H1 (cell line): ENCODE results near the gene CEMIP2. TPM values are rescaled to one million over a fixed set of nuclear protein-coding genes. Genes with fewer than 3 reads are reported as not detected.

Experiments
- CTCF ChIA-PET: fragments of 300-600 bp; sonication (Branson Sonifier 250); formaldehyde crosslinking; loops from one replicate; lab custom pipeline; 2021; ENCODE audit not compliant: partially characterized antibody; lab: Charles Lee
- POLR2A ChIA-PET: fragments of 300-600 bp; sonication (Branson Sonifier 250); formaldehyde crosslinking; loops from one replicate; lab custom pipeline; 2021; ENCODE audit warnings: inconsistent platforms; ENCODE audit not compliant: partially characterized antibody; lab: Charles Lee
- DNase-seq, 2 experiments: peaks; one replicate each; pipeline versions ENCODE4 v3.0.0 to v3.0.0-alpha.2; 2010 to 2022; ENCODE audit warnings: low spot score in 2 of 2, low read depth in 1 of 2, mixed read lengths in 1 of 2
- FAIRE-seq: peaks from 2 replicates; lab custom pipeline; 2011; peaks lifted over from hg19 to GRCh38; lab: Jason Lieb, UNC
- H2AFZ ChIP-seq: 2 replicates; pipeline ENCODE4 v1.8.1; 2012; ENCODE audit warnings: low read length, inconsistent platforms
- H2AK5ac ChIP-seq: 2 replicates; pipeline ENCODE4 v1.6.1; 2013; ENCODE audit warnings: low read depth, low read length
- H2BK120ac ChIP-seq: replicated peaks from 2 replicates; pipeline ENCODE3; 2013; ENCODE audit warnings: low read depth, low read length, inconsistent platforms
- H2BK12ac ChIP-seq: 2 replicates; pipeline ENCODE4 v1.6.1; 2013; ENCODE audit warnings: low read depth, low read length
- H2BK15ac ChIP-seq: 2 replicates; pipeline ENCODE4 v1.6.1; 2013; ENCODE audit warnings: low read length
- H2BK20ac ChIP-seq: 2 replicates; pipeline ENCODE4 v1.6.1; 2013; ENCODE audit warnings: low read length
- H2BK5ac ChIP-seq: 2 replicates; pipeline ENCODE4 v1.6.1; 2013; ENCODE audit warnings: low read depth, low read length
- H3K14ac ChIP-seq: 2 replicates; pipeline ENCODE4 v1.6.1; 2013; ENCODE audit warnings: inconsistent platforms; ENCODE audit not compliant: insufficient read length
- H3K18ac ChIP-seq: 2 replicates; pipeline ENCODE4 v1.6.1; 2013; ENCODE audit warnings: low read length; ENCODE audit errors: extremely low read depth
- H3K23ac ChIP-seq: 2 replicates; pipeline ENCODE4 v1.6.1; 2013; ENCODE audit warnings: inconsistent platforms; ENCODE audit not compliant: insufficient read length
- H3K23me2 ChIP-seq: 2 replicates; pipeline ENCODE4 v1.6.1; 2013; ENCODE audit warnings: low read depth, low read length
- H3K27ac ChIP-seq: 2 replicates; pipeline ENCODE4 v1.6.1; 2011; ENCODE audit warnings: low read depth, low read length, inconsistent platforms
- H3K27me3 ChIP-seq, 4 experiments: replicated peaks in 1 of 4; 1 replicate in 1 of 4; 2 replicates in 3 of 4; pipeline versions ENCODE4 v1.6.1 to v1.8.1; 2011 to 2013; ENCODE audit warnings: low read length in 3 of 4, mild to moderate bottlenecking in 3 of 4, inconsistent platforms in 2 of 4, mixed read lengths in 2 of 4, moderate library complexity in 1 of 4; ENCODE audit not compliant: control insufficient read depth in 3 of 4, insufficient read depth in 3 of 4; ENCODE audit errors: extremely low read depth in 1 of 4
- H3K36me3 ChIP-seq, 4 experiments: 2 replicates each; pipeline versions ENCODE4 v1.6.1 to v1.8.1; 2011 to 2013; ENCODE audit warnings: mild to moderate bottlenecking in 4 of 4, low read length in 3 of 4, moderate library complexity in 2 of 4, control low read depth in 1 of 4, inconsistent platforms in 1 of 4; ENCODE audit not compliant: insufficient read depth in 4 of 4, control insufficient read depth in 2 of 4
- H3K4ac ChIP-seq: replicated peaks from 2 replicates; pipeline ENCODE3; 2013; ENCODE audit warnings: low read length, low read depth, mixed read lengths, inconsistent platforms; ENCODE audit not compliant: insufficient read length
- H3K4me1 ChIP-seq, 4 experiments: replicated peaks in 1 of 4; 1 replicate in 1 of 4; 2 replicates in 3 of 4; pipeline versions ENCODE4 v1.6.1 to v1.8.1; 2011 to 2013; ENCODE audit warnings: low read length in 3 of 4, inconsistent platforms in 2 of 4, mixed read lengths in 1 of 4; ENCODE audit not compliant: insufficient read depth in 4 of 4, control insufficient read depth in 3 of 4
- H3K4me2 ChIP-seq, 2 experiments: 2 replicates each; pipeline versions ENCODE4 v1.6.1 to v1.8.1; 2011 to 2013; ENCODE audit warnings: low read depth in 2 of 2, low read length in 2 of 2, control low read depth in 1 of 2, inconsistent platforms in 1 of 2, mild to moderate bottlenecking in 1 of 2; ENCODE audit not compliant: insufficient read depth in 1 of 2
- H3K4me3 ChIP-seq, 4 experiments: fragments of 200-600, 300-600 bp in 1 of 4; sonication (generic), shearing (Covaris generic), sonication (Bioruptor Twin) in 1 of 4; 2 replicates each; pipeline versions ENCODE4 v1.5.1 to v1.8.1; 2011 to 2016; ENCODE audit warnings: low read length in 4 of 4, low read depth in 3 of 4, control low read depth in 2 of 4, inconsistent platforms in 2 of 4, mild to moderate bottlenecking in 2 of 4, mixed read lengths in 1 of 4, moderate library complexity in 1 of 4; ENCODE audit not compliant: insufficient read depth in 2 of 4; ENCODE audit errors: extremely low read depth in 1 of 4
- H3K56ac ChIP-seq: replicated peaks from 2 replicates; pipeline ENCODE3; 2013; ENCODE audit warnings: low read depth, mild to moderate bottlenecking, mixed read lengths, low read length, inconsistent platforms; ENCODE audit not compliant: insufficient read length
- H3K79me1 ChIP-seq: 2 replicates; pipeline ENCODE4 v1.6.1; 2013; ENCODE audit warnings: low read depth, low read length, control low read depth
- H3K79me2 ChIP-seq, 2 experiments: 2 replicates each; pipeline versions ENCODE4 v1.6.1 to v1.8.1; 2012 to 2013; ENCODE audit warnings: low read length in 2 of 2, mild to moderate bottlenecking in 2 of 2, inconsistent platforms in 1 of 2; ENCODE audit not compliant: insufficient read depth in 2 of 2, control insufficient read depth in 1 of 2
- H3K9ac ChIP-seq, 4 experiments: replicated peaks in 1 of 4; 1 replicate in 1 of 4; 2 replicates in 3 of 4; pipeline versions ENCODE4 v1.6.1 to v1.8.1; 2011 to 2013; ENCODE audit warnings: low read depth in 3 of 4, low read length in 3 of 4, control low read depth in 2 of 4, mild to moderate bottlenecking in 2 of 4, moderate library complexity in 2 of 4, inconsistent platforms in 1 of 4; ENCODE audit errors: extremely low read depth in 1 of 4
- H3K9me3 ChIP-seq, 2 experiments: 2 replicates each; pipeline versions ENCODE4 v1.6.1 to v1.8.1; 2012 to 2013; ENCODE audit warnings: mild to moderate bottlenecking in 2 of 2, moderate library complexity in 2 of 2, control low read depth in 1 of 2, inconsistent platforms in 1 of 2, low read depth in 1 of 2, low read length in 1 of 2, mixed read lengths in 1 of 2; ENCODE audit not compliant: insufficient read depth in 2 of 2
- H4K20me1 ChIP-seq, 2 experiments: replicated peaks in 1 of 2; 2 replicates each; pipeline versions ENCODE3 to v1.8.1; 2011 to 2013; ENCODE audit warnings: inconsistent platforms in 2 of 2, low read length in 2 of 2, mild to moderate bottlenecking in 1 of 2; ENCODE audit not compliant: insufficient read depth in 2 of 2, control insufficient read depth in 1 of 2
- H4K5ac ChIP-seq: 2 replicates; pipeline ENCODE4 v1.6.1; 2013; ENCODE audit warnings: low read length, low read depth, mixed read lengths, inconsistent platforms; ENCODE audit not compliant: insufficient read length
- H4K8ac ChIP-seq: 2 replicates; pipeline ENCODE4 v1.8.0; 2013; ENCODE audit warnings: mild to moderate bottlenecking, moderate library complexity, low read length, inconsistent platforms; ENCODE audit not compliant: insufficient read depth; ENCODE audit errors: extremely low read depth
- H4K91ac ChIP-seq: replicated peaks from 2 replicates; pipeline ENCODE3; 2013; ENCODE audit warnings: low read length, mixed read lengths, inconsistent platforms; ENCODE audit not compliant: insufficient read length
- ASH2L ChIP-seq: fragments of 200-600, 300-600 bp; sonication (generic); IDR thresholded peaks from one replicate; pipeline ENCODE4 v1.7.1; 2017; ENCODE audit warnings: low read length
- JUND ChIP-seq: IDR thresholded peaks from 2 replicates; pipeline ENCODE4 v1.6.1; 2011; ENCODE audit warnings: mild to moderate bottlenecking, improper control_type of control experiment, low read length
- POLR2AphosphoS5 ChIP-seq: IDR thresholded peaks from 2 replicates; pipeline ENCODE4 v1.6.1; 2011; ENCODE audit warnings: low read depth, low read length
- RNF2 ChIP-seq: fragments of 200-900, 300-1000 bp; sonication (generic); IDR thresholded peaks from 2 replicates; pipeline ENCODE4 v1.7.1; 2016; ENCODE audit warnings: borderline replicate concordance, low read depth, mild to moderate bottlenecking, antibody characterized with exemption, low read length; ENCODE audit not compliant: poor library complexity, severe bottlenecking; ENCODE audit errors: missing control alignments
- TBP ChIP-seq: IDR thresholded peaks from 2 replicates; pipeline ENCODE4 v1.6.1; 2011; ENCODE audit warnings: low read depth, low read length, improper control_type of control experiment
- YY1 ChIP-seq: IDR thresholded peaks from 2 replicates; pipeline ENCODE4 v1.6.1; 2011; ENCODE audit warnings: low read depth, mild to moderate bottlenecking, low read length
- ZNF274 ChIP-seq: IDR thresholded peaks from 2 replicates; pipeline ENCODE4 v1.7.0; 2012; ENCODE audit warnings: low read length, borderline replicate concordance; ENCODE audit errors: extremely low read depth
- WGBS, 2 experiments: shearing (Covaris generic) in 1 of 2; methylation state at CpG; one replicate each; pipeline versions ENCODE4 v1.1.6 to v1.1.7; 2013 to 2015; ENCODE audit warnings: low lambda C conversion rate in 2 of 2, mixed read lengths in 2 of 2, inconsistent platforms in 1 of 2, low coverage in 1 of 2, missing lambda C conversion rate in 1 of 2; ENCODE audit not compliant: insufficient replicate concordance in 2 of 2, insufficient coverage in 1 of 2, insufficient read length in 1 of 2; ENCODE audit errors: extremely low coverage in 1 of 2, missing lambda C conversion rate in 1 of 2; 5-methylcytosine and 5-hydroxymethylcytosine counted together
- polyA plus RNA-seq, 7 experiments: library from polyadenylated mRNA; depleted of rRNA in 3 of 7; stranded (reverse) in 5 of 7; unstranded in 2 of 7; fragments of >200 nt in 5 of 7; fragments of 200-250 nt in 2 of 7; gene quantifications; 1 replicate in 5 of 7; 2 replicates in 1 of 7; 4 replicates in 1 of 7; pipeline versions ENCODE4 v1.2.1 to v1.2.3, GENCODE V29; 2011 to 2013; ENCODE audit warnings: missing spikeins in 2 of 7, mixed read lengths in 2 of 7
- total RNA-seq: library from RNA; stranded (reverse); fragmentation: NEBNext Ultra II Directional; extraction: Animal tissue kit (Norgen Biotek cat#: 25700); gene quantifications from 2 replicates; pipeline ENCODE4 v1.2.1, GENCODE V29; 2021

Gene CEMIP2
- total and polyA plus RNA-seq, 2 of the 8 experiments (the other 6 are each of a cell fraction or from before 2014, with no cell fraction given): 25.2 to 52.1 TPM

- H3K79me2 ChIP-seq: no peaks in the 10 kb centered on the region
- no peaks in the 10 kb centered on the region for H3K9me3 ChIP-seq
- H4K5ac ChIP-seq: no peak overlapping the region
- peaks cover 8 to 41% (median 20%) of the 10 kb centered on the region in 4 experiments; a peak in 7 of 8 replicates for H3K36me3 ChIP-seq
- H3K4me3 ChIP-seq: no peak overlapping the region
- H3K4ac ChIP-seq: no peak overlapping the region
- ChIA-PET POLR2A (interaction anchor here (0.6 to 3.4 kb wide), 5 partner anchors 10 to 124 kb away, joined by 3 to 14 read pairs (median 3); partner anchors contain the start of gene CEMIP2), CTCF (interaction anchor here (1.0 to 3.3 kb wide), 4 partner anchors 29 to 83 kb away, joined by 3 to 17 read pairs (median 5); no protein-coding TSS in a partner anchor)
- H2AK5ac ChIP-seq: no peak overlapping the region
- no peaks in the 10 kb centered on the region for H3K23me2 ChIP-seq
- H2BK120ac ChIP-seq: no peak overlapping the region
- 85% methylated on average over 7 of the region's 7 CpGs; no CpG with 5 or more reads in 1 of the 2 experiments for WGBS, 2 experiments
- H2AFZ ChIP-seq: no peak overlapping the region
- DNase-seq (no peak), FAIRE-seq (no peak)
- peaks cover 0 to 8% (median 5%) of the 10 kb centered on the region in 4 experiments; a peak in 5 of 7 replicates for H3K4me1 ChIP-seq
- H2BK5ac ChIP-seq: no peak overlapping the region
- no peak overlapping the region for H3K9ac ChIP-seq
- H3K18ac ChIP-seq: no peak overlapping the region
- H3K27me3 ChIP-seq: no peaks in the 10 kb centered on the region
- H3K4me2 ChIP-seq: no peak overlapping the region
- H3K14ac ChIP-seq: no peak overlapping the region
- peaks cover 4% of the 10 kb centered on the region; the same call in 1 of the 2 replicates for H3K79me1 ChIP-seq
- H3K27ac ChIP-seq: no peak overlapping the region
- TF ChIP-seq JUND: no peak
- no peak for TF ChIP-seq POLR2AphosphoS5
- TF ChIP-seq YY1: no peak
- no peak for TF ChIP-seq RNF2
- no peak for TF ChIP-seq TBP
- TF ChIP-seq ASH2L: no peak
- TF ChIP-seq ZNF274: no peak
- H2BK20ac ChIP-seq: no peak overlapping the region
- H4K91ac ChIP-seq: no peak overlapping the region
- H2BK12ac ChIP-seq: no peak overlapping the region
- no peak overlapping the region for H3K56ac ChIP-seq
- no peak overlapping the region for H3K23ac ChIP-seq
- H4K8ac ChIP-seq: no peak overlapping the region
- peaks cover 0 to 2% of the 10 kb centered on the region in 2 experiments for H4K20me1 ChIP-seq
- no peak overlapping the region for H2BK15ac ChIP-seq
Measured at GRCh38 chr9:71685988-71686387, 82.3 kb downstream of the CEMIP2 start.
